NK-92 (cell line): Measurements from ENCODE around the gene BCAS3.
"Not testable (repeated sequence)": the region's sequence is repeated elsewhere in the genome, so short reads cannot be mapped to it uniquely, and the experiment has no call there.

Experiments used
- DNase-seq: peaks from one replicate; lab custom pipeline; 2025; ENCODE audit not compliant: unreplicated experiment; lab: John Stamatoyannopoulos, UW

BCAS3 gene

DNA sequence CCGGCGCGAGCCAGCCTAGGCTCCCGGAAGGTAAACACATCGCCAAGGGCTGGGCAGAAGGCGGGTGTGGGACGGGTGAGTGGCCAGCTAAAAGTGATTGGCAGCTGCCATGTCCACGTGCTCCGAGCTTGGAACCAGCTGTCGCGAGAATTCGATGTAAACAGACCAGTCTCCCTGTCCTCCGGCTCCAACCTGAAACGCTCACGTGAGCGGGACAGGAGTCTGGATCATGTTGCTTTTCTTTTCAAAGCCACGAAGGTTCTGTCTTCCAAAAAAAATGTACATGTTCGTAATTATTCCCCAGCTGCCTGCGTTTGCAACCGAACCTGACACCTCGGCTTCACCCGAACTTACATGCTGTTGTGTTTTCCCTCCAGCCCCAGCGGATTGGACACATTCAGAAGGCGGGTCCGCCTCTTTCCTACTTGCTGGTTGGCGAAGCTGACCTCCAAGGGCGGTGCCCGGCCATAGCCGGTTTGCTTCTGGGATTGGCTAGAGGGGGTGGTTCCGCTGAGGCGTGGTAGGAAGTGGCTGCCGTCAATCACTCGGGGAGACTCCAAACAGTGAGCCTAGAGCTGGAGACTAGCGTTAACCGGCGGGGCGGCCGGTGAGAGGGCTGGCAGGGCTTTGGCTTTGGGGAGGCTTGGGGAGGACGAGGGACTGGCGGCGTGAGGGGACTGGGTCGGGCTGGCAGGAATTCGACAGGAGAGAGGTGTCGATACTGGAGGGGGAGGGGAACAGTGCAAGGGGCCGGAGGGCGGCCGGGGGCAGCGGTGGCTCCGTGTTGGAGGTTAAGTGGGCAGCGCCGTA, at the start of gene BCAS3:
BCAS3 (plus strand) TSS at position 544 of the 810 bp plus-strand sequence.
- peak; percentile 85 for DNase-seq

GRCh38 chr17:60628252-60628889, 49.3 kb upstream of the BCAS3 start:
- no peak for DNase-seq

DNA sequence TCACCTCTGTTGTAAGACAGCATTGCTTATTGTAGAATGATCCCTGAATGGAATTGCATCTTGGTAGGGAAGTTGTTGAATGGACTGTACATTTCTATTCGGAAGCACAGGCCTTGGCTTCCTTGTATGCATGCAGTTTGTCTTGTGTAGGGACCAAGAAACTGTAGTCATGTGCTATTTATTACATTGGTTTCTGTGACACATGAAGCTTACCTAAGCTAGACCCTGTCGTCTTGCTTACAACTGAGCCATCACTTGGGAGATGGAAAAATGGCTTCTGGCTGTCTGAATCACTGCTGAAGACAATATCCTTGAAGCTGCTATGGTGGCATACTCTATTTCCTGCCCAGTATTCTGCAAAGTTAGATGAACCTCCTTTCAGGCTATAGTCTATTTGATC, 48.5 kb upstream of the BCAS3 start:
- no peak for DNase-seq

DNA sequence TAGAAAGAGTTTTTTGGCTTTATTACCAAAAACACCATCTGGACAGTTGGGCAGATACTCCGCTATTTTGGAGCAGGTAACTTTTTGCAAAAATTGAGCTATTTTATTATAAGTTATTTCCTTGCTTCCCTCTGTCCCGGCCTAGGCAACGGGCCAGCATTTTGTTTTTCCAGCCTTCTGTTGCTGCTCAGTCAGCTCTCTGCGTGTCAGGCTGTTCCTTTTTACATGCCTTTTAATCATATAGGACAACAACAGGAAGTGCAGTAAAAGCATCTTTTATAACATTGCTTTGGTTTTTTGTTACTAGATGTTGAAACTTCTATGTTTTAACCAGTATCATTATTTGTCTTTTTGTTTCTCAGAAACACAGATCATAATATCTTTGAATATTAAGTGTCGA, 47.3 kb upstream of the BCAS3 start:
- no peak for DNase-seq

DNA sequence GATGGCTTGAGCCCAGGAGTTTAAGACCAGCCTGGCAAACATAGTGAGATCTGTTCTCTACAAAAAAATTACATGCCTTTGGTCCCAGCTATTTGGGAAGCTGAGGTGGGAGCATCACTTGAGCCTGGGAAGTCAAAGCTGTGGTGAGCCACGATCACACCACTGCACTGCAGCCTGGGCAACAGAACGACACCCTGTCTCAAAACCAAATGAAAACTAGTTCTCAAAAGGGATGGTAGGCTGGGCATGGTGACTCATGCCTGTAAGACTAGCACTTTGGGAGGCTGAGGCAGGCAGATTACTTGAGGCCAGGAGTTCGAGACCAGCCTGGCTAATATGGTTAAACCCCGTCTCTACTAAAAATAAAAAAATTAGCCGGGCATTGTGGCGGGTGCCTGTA, 46.5 kb upstream of the BCAS3 start:
- no peak for DNase-seq

DNA sequence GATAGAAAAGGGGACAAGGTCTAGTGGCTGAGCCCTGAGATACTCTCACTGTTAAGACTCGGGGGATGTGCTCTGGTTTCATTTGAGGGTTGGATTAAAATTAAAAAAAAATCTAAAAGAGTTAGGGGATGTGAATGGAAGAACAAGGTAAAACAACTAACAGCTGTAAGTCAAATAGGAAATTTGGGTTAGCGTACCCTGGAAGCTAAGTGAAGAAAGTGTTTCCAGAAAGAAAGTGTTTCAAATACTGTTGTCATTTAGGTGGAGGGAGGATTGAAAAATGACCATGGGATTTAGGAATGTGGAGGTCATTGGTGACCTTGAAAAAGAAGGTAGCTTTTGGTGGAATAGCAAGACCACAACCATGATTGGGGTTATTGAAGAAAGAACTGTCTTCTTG, 40.0 kb upstream of the BCAS3 start:
- DNase-seq = no peak

GRCh38 chr17:60639019-60639330, 38.7 kb upstream of the BCAS3 start:
- DNase-seq = no peak

GRCh38 chr17:60640503-60640902, 37.1 kb upstream of the BCAS3 start:
- no peak for DNase-seq

- no peak for DNase-seq
Observed at GRCh38 chr17:60641126-60641525, 36.5 kb upstream of the BCAS3 start.

GRCh38 chr17:60641810-60642220, 35.8 kb upstream of the BCAS3 start:
- DNase-seq = no peak

- no peak for DNase-seq
Observed at GRCh38 chr17:60645918-60646523, 31.6 kb upstream of the BCAS3 start.

DNA sequence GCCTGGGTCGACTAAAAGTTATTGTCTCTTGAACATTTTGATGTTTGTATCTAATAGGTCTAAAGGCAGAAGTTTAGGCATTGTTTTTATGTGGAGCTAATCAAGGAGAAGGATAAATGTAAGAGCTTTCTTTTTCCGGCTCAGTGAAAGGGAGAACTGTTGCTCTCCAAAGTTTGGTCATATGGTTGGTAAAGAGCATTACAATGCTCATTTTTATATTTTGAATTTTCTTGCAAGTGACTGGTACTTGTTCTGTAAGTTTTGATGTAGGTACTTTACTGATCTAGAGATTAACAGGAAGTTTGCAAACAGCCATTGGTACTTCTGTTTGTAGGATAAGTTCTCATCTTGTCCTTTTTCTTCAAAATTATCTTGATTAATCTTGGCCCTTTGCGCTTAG, 30.9 kb upstream of the BCAS3 start:
- no peak for DNase-seq

GRCh38 chr17:60647705-60648104, 29.9 kb upstream of the BCAS3 start:
- DNase-seq = no peak

DNA sequence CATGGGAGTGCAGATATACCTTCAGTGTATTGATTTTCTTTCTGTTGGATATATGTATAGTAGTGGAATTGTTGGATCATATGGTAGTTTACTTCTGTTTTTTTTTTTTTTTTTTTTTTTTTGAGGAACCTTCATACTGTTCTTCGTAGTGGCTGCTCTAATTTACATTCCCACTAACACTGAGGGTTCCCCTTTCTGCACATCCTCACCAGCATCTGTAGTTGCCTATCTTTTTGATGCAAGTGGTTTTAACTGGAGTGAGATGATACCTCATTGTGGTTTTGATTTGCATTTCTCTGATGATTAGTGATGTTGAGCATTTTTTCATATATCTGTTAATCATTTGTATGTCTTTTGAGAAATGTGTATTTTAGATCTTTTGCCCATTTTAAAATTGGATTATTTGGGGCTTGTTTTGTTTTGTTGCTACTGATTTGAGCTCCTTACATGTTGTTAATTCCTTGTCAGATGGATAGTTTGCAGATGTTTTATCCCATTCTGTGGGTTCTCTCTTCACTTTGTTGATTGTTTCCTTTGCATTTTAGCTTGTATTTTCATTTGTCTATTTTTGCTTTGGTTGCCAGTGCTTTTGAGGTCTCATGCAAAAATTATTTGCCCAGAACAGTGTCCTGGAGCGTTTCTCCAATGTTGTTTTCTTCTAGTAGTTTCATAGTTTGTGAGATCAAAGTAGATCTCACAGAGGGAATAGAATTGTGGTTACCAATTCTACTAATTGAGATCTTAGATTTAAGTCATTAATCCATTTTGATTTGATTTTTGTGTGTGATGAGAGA, 25.0 kb upstream of the BCAS3 start:
- no peak for DNase-seq

GRCh38 chr17:60653569-60653968, 24.1 kb upstream of the BCAS3 start:
- DNase-seq = no peak

- no peak for DNase-seq
Observed at GRCh38 chr17:60656499-60656898, 21.2 kb upstream of the BCAS3 start.

DNA sequence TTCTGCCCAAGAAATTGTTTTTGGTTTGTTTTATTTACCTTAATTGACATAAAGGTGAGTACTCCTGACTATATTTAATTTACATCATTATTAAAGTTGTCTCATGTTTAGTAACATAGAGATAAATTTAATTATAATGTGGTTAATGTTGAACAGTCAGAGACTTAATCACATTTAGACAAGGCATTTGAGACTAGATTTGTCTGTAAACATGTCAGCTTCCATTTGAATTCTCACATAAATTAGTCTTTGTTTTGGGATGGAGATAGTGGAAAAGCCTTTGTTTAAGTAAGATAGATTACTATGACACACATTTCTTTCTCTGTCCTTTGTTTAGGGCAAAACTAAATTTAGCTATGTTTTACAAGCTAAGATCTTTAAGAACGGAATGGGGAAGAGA, 18.5 kb upstream of the BCAS3 start:
- DNase-seq = no peak

- DNase-seq = no peak
Observed at GRCh38 chr17:60661489-60661888, 16.2 kb upstream of the BCAS3 start.

- no peak for DNase-seq
Observed at GRCh38 chr17:60664022-60664421, 13.6 kb upstream of the BCAS3 start.

DNA sequence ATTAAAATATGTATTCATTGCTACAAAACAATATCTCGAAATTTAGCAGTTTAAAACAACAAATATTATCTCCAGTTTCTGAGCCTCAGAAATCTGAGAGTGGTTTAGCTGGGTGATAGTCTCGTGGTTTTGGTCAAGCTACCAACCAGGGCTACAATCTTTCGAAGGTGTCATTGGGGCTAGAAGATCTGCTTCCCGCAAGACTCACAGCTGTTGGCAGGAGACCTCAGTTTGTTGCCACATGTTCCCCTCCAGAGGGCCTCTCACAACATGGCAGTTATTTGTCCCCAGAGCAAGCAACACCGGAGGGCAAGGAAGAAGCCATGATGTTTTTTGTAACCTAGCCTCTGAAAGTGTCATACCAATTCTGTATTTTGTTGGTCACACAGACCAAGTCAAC, 12.0 kb upstream of the BCAS3 start:
- DNase-seq = no peak

DNA sequence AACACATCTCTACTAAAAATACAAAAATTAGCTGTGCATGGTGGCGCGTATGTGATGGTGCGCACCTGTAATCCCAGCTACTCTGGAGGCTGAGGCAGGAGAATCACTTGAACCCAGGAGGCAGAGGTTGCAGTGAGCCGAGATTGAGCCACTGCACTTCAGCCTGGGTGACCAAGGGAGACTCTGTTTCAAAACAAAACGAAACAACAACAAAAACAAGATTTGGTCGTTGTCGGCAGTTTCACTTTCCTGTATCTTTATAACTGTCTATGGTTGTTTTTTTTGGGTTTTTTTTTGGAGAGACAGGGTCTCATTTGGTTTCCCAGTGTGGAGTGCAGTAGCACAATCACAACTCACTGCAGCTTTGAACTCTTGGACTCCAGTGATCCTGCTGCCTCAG, 8.9 kb upstream of the BCAS3 start:
- DNase-seq = not testable (repeated sequence)

- no peak for DNase-seq
Observed at GRCh38 chr17:60671482-60671881, 6.2 kb upstream of the BCAS3 start.
